Panc1 (cell line): ENCODE results near the gene IGSF10. TPM values are rescaled to one million over a fixed set of nuclear protein-coding genes. Genes with fewer than 3 reads are reported as not detected.

Experiments
- ATAC-seq: fragments of 200-7000 bp; cut with Tn5 transposase; 2 replicates; pipeline ENCODE4 v1.9.1; 2020; ENCODE audit warnings: mild to moderate bottlenecking, moderate library complexity
- BruUV-seq: library from RNA; stranded (reverse); fragments of 400-500 nt; replicated peaks from 2 replicates; lab custom pipeline; 2021; lab: Mats Ljungman, UMichigan
- CTCF ChIA-PET: fragments of 300-600 bp; sonication (Branson Sonifier 250); formaldehyde crosslinking; loops from one replicate; lab custom pipeline; 2022; ENCODE audit warnings: antibody characterized with exemption; lab: Charles Lee
- POLR2A ChIA-PET: fragments of 300-600 bp; sonication (Branson Sonifier 250); formaldehyde crosslinking; loops from one replicate; lab custom pipeline; 2022; ENCODE audit warnings: antibody characterized with exemption; lab: Charles Lee
- DNase-seq: peaks from one replicate; pipeline ENCODE4 v3.0.0-alpha.2; 2010; ENCODE audit warnings: low read depth, low spot score
- H3K27ac ChIP-seq: 2 replicates; pipeline ENCODE4 v1.5.1; 2011; ENCODE audit warnings: mild to moderate bottlenecking, low read length, inconsistent platforms
- H3K27me3 ChIP-seq: fragments of 200-500 bp; sonication (Bioruptor generic); 2 replicates; pipeline ENCODE4 v1.6.0; 2014; ENCODE audit warnings: low read length, inconsistent platforms; ENCODE audit not compliant: control insufficient read depth, insufficient read depth
- H3K36me3 ChIP-seq: fragments of 200-500 bp; sonication (Bioruptor generic); 2 replicates; pipeline ENCODE4 v1.5.1; 2014; ENCODE audit warnings: inconsistent platforms, mild to moderate bottlenecking, low read length, moderate library complexity; ENCODE audit not compliant: control insufficient read depth, insufficient read depth
- H3K4me1 ChIP-seq: 2 replicates; pipeline ENCODE4 v1.5.1; 2011; ENCODE audit warnings: inconsistent platforms, mild to moderate bottlenecking, low read length, moderate library complexity; ENCODE audit not compliant: control insufficient read depth, insufficient read depth
- H3K4me3 ChIP-seq, 2 experiments: 2 replicates each; pipeline ENCODE4 v1.5.1; 2011 to 2012; ENCODE audit warnings: low read depth in 2 of 2, low read length in 2 of 2, mild to moderate bottlenecking in 2 of 2, inconsistent platforms in 1 of 2, moderate library complexity in 1 of 2
- H3K9me3 ChIP-seq: fragments of 200-500 bp; sonication (Bioruptor generic); 2 replicates; pipeline ENCODE4 v1.5.1; 2014; ENCODE audit warnings: low read depth, mild to moderate bottlenecking, inconsistent platforms, low read length, moderate library complexity; ENCODE audit not compliant: control insufficient read depth, insufficient read depth
- CTCF ChIP-seq: fragments of 450-650 bp; IDR thresholded peaks from 2 replicates; pipeline ENCODE4 v1.5.1; 2017; ENCODE audit warnings: mild to moderate bottlenecking
- POLR2AphosphoS5 ChIP-seq: IDR thresholded peaks from 2 replicates; pipeline ENCODE4 v1.6.1; 2012; ENCODE audit warnings: mild to moderate bottlenecking, low read depth, low read length, moderate library complexity
- REST ChIP-seq, 2 experiments: IDR thresholded peaks; 2 replicates each; pipeline ENCODE4 v1.6.1; 2011 to 2012; ENCODE audit warnings: low read depth in 2 of 2, control low read depth in 1 of 2, low read length in 1 of 2, mild to moderate bottlenecking in 1 of 2, moderate library complexity in 1 of 2; ENCODE audit not compliant: insufficient read depth in 1 of 2
- SIN3A ChIP-seq: IDR thresholded peaks from 2 replicates; pipeline ENCODE4 v1.6.1; 2012; ENCODE audit warnings: low read depth, mild to moderate bottlenecking, low read length, moderate library complexity, borderline replicate concordance; ENCODE audit not compliant: insufficient read depth
- TCF7L2 ChIP-seq: IDR thresholded peaks from 2 replicates; pipeline ENCODE4 v1.6.1; 2011; ENCODE audit warnings: mild to moderate bottlenecking, low read depth, low read length, inconsistent platforms
- in situ Hi-C: cut with HindIII; loops from 2 replicates; pipeline ENCODE4 v1.10.0; 2016; ENCODE audit warnings: low sequenced_read_pairs, low pct_unique_long_range_greater_than_20kb
- intact Hi-C: fragments of 100-400 bp; cut with micrococcal nuclease; formaldehyde crosslinking; loops from one replicate; pipeline ENCODE4 v1.10.0; 2022; ENCODE audit not compliant: unreplicated experiment
- total RNA-seq: library from RNA; stranded (reverse); gene quantifications from one replicate; pipeline ENCODE4 v1.2.1, GENCODE V29; 2021; ENCODE audit not compliant: unreplicated experiment

The IGSF10 gene
- total RNA-seq, 1 experiment from 2014 or later = 0.10 TPM

- CTCF ChIA-PET = no interaction called here
- TF ChIP-seq SIN3A (no peak), CTCF (no peak), REST (IDR thresholded peaks at IDR 0.05; ENCODE audit: insufficient read depth in 1 of 2, low read depth in 2 of 2, low read length in 1 of 2) (no peak), POLR2AphosphoS5 (no peak), TCF7L2 (no peak)
- H3K36me3 ChIP-seq = no peaks in the 10 kb centered on the region
- in situ Hi-C loops (no loop called here), intact Hi-C loops (no loop called here)
- POLR2A ChIA-PET = no interaction called here
- no peak for DNase-seq
- H3K4me3 ChIP-seq = no peak overlapping the region
- no TSS peak for BruUV-seq
- H3K27ac ChIP-seq = no peak overlapping the region
- H3K9me3 ChIP-seq = no peaks in the 10 kb centered on the region
- no peak for ATAC-seq
- no peaks in the 10 kb centered on the region for H3K27me3 ChIP-seq
- H3K4me1 ChIP-seq = 0 out of 2 replicates have a peak, but pooled peaks cover 2% of the 10 kb centered on the region
Measured at GRCh38 chr3:151436675-151437446, 24.0 kb downstream of the IGSF10 start.

- no peaks in the 10 kb centered on the region for H3K27me3 ChIP-seq
- no TSS peak for BruUV-seq
- no peaks in the 10 kb centered on the region for H3K36me3 ChIP-seq
- TF ChIP-seq POLR2AphosphoS5 = no peak
- TF ChIP-seq SIN3A = no peak
- no peak for TF ChIP-seq REST (IDR thresholded peaks at IDR 0.05; ENCODE audit: insufficient read depth in 1 of 2, low read depth in 2 of 2, low read length in 1 of 2)
- TF ChIP-seq TCF7L2 = no peak
- TF ChIP-seq CTCF = no peak
- ATAC-seq = no peak
- POLR2A ChIA-PET = no interaction called here
- 0 out of 2 replicates have a peak, but pooled peaks cover 2% of the 10 kb centered on the region for H3K4me1 ChIP-seq
- in situ Hi-C loops (no loop called here), intact Hi-C loops (no loop called here)
- H3K4me3 ChIP-seq = no peak overlapping the region
- DNase-seq = peak; percentile 35
- H3K9me3 ChIP-seq = no peaks in the 10 kb centered on the region
- CTCF ChIA-PET = no interaction called here
- no peak overlapping the region for H3K27ac ChIP-seq
Measured at GRCh38 chr3:151434151-151434890, 26.5 kb downstream of the IGSF10 start.
